WTC11 (cell line): ENCODE measurements around the gene RELB.
"Not testable (repeated sequence)": the region's sequence is repeated elsewhere in the genome, so short reads cannot be mapped to it uniquely, and the experiment has no call there.

Experiments
- CBFB ChIP-seq: sonication (generic); formaldehyde crosslinking; IDR thresholded peaks from 2 replicates; pipeline ENCODE4 v1.8.1; 2022; ENCODE audit warnings: mild to moderate bottlenecking, low read depth, missing genetic modification reagents
- ETV6 ChIP-seq: sonication (generic); formaldehyde crosslinking; IDR thresholded peaks from 2 replicates; pipeline ENCODE4 v1.8.1; 2022; ENCODE audit warnings: mild to moderate bottlenecking, missing genetic modification reagents
- NR3C1 ChIP-seq: sonication (generic); formaldehyde crosslinking; conservative IDR thresholded peaks from 2 replicates; pipeline ENCODE4 v1.8.1; 2023; ENCODE audit warnings: low read depth, mild to moderate bottlenecking, missing genetic modification reagents
- SMAD3 ChIP-seq: sonication (generic); formaldehyde crosslinking; IDR thresholded peaks from 2 replicates; pipeline ENCODE4 v1.8.0; 2022; ENCODE audit warnings: missing genetic modification reagents, mild to moderate bottlenecking, borderline replicate concordance
- SP1 ChIP-seq: sonication (generic); formaldehyde crosslinking; conservative IDR thresholded peaks from 2 replicates; pipeline ENCODE4 v1.8.1; 2022; ENCODE audit warnings: missing genetic modification reagents
- TCF7 ChIP-seq: sonication (generic); formaldehyde crosslinking; IDR thresholded peaks from 2 replicates; pipeline ENCODE4 v1.8.0; 2022; ENCODE audit warnings: mild to moderate bottlenecking, low read depth, missing genetic modification reagents, moderate library complexity
- TF ChIP-seq, protein P1 (sequence below): fragments of 200-600 bp; IDR thresholded peaks from 2 replicates; pipeline ENCODE4 v1.8.0; 2022; ENCODE audit warnings: antibody characterized with exemption
- TF ChIP-seq, protein P2 (sequence below): sonication (generic); formaldehyde crosslinking; IDR thresholded peaks from 2 replicates; pipeline ENCODE4 v1.8.0; 2023; ENCODE audit warnings: missing genetic modification reagents, mild to moderate bottlenecking, borderline replicate concordance
- TF ChIP-seq, protein P3 (sequence below): sonication (generic); formaldehyde crosslinking; IDR thresholded peaks from 2 replicates; pipeline ENCODE4 v1.8.0; 2022; ENCODE audit warnings: mild to moderate bottlenecking, missing genetic modification reagents

DNA sequence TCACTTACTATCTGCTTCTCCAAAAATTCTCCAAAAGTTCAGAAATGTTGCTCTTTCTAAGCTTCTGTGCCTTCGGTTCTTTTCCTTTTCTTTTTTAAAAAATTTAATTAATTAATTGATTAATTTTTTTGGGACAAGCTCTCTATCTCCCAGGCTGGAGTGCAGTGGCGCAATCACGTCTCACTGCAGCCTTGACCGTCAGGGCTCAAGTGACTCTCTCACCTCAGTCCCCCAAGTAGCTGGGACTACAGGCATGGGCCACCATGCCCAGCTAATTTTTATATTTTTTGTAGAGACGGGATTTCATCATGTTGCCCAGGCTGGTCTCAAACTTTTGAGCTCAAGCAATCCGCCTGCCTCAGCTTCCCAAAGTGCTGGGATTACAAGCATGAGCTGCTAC lies 29.8 kb upstream of the RELB start:
- not testable (repeated sequence) for TF ChIP-seq NR3C1; SP1 (CRISPR knock-in tag); ETV6 (CRISPR knock-in tag); CBFB (CRISPR knock-in tag); SMAD3 (CRISPR knock-in tag); TCF7 (CRISPR knock-in tag)
- TF ChIP-seq, protein P1, sequence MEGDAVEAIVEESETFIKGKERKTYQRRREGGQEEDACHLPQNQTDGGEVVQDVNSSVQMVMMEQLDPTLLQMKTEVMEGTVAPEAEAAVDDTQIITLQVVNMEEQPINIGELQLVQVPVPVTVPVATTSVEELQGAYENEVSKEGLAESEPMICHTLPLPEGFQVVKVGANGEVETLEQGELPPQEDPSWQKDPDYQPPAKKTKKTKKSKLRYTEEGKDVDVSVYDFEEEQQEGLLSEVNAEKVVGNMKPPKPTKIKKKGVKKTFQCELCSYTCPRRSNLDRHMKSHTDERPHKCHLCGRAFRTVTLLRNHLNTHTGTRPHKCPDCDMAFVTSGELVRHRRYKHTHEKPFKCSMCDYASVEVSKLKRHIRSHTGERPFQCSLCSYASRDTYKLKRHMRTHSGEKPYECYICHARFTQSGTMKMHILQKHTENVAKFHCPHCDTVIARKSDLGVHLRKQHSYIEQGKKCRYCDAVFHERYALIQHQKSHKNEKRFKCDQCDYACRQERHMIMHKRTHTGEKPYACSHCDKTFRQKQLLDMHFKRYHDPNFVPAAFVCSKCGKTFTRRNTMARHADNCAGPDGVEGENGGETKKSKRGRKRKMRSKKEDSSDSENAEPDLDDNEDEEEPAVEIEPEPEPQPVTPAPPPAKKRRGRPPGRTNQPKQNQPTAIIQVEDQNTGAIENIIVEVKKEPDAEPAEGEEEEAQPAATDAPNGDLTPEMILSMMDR, result not testable (repeated sequence)
- TF ChIP-seq, protein P2, sequence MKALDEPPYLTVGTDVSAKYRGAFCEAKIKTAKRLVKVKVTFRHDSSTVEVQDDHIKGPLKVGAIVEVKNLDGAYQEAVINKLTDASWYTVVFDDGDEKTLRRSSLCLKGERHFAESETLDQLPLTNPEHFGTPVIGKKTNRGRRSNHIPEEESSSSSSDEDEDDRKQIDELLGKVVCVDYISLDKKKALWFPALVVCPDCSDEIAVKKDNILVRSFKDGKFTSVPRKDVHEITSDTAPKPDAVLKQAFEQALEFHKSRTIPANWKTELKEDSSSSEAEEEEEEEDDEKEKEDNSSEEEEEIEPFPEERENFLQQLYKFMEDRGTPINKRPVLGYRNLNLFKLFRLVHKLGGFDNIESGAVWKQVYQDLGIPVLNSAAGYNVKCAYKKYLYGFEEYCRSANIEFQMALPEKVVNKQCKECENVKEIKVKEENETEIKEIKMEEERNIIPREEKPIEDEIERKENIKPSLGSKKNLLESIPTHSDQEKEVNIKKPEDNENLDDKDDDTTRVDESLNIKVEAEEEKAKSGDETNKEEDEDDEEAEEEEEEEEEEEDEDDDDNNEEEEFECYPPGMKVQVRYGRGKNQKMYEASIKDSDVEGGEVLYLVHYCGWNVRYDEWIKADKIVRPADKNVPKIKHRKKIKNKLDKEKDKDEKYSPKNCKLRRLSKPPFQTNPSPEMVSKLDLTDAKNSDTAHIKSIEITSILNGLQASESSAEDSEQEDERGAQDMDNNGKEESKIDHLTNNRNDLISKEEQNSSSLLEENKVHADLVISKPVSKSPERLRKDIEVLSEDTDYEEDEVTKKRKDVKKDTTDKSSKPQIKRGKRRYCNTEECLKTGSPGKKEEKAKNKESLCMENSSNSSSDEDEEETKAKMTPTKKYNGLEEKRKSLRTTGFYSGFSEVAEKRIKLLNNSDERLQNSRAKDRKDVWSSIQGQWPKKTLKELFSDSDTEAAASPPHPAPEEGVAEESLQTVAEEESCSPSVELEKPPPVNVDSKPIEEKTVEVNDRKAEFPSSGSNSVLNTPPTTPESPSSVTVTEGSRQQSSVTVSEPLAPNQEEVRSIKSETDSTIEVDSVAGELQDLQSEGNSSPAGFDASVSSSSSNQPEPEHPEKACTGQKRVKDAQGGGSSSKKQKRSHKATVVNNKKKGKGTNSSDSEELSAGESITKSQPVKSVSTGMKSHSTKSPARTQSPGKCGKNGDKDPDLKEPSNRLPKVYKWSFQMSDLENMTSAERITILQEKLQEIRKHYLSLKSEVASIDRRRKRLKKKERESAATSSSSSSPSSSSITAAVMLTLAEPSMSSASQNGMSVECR (CRISPR knock-in tag), result not testable (repeated sequence)
- TF ChIP-seq, protein P3, sequence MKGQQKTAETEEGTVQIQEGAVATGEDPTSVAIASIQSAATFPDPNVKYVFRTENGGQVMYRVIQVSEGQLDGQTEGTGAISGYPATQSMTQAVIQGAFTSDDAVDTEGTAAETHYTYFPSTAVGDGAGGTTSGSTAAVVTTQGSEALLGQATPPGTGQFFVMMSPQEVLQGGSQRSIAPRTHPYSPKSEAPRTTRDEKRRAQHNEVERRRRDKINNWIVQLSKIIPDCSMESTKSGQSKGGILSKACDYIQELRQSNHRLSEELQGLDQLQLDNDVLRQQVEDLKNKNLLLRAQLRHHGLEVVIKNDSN (CRISPR knock-in tag), result not testable (repeated sequence)
